GM18951 (cell line): Measurements from ENCODE around the gene PLA2G4A.

Experiments used
- POLR2A ChIP-seq: IDR thresholded peaks from 4 replicates; pipeline ENCODE4 v1.6.1; 2011; ENCODE audit warnings: mild to moderate bottlenecking; ENCODE audit not compliant: insufficient read length, insufficient read depth; ENCODE audit errors: extremely low read depth
- in situ Hi-C: fragments of 300-500 bp; cut with MboI; formaldehyde crosslinking; loops from one replicate; pipeline ENCODE4 v1.12.0; 2022; ENCODE audit warnings: low sequenced_read_pairs, mixed read lengths, inconsistent platforms; ENCODE audit not compliant: unreplicated experiment

PLA2G4A gene

DNA sequence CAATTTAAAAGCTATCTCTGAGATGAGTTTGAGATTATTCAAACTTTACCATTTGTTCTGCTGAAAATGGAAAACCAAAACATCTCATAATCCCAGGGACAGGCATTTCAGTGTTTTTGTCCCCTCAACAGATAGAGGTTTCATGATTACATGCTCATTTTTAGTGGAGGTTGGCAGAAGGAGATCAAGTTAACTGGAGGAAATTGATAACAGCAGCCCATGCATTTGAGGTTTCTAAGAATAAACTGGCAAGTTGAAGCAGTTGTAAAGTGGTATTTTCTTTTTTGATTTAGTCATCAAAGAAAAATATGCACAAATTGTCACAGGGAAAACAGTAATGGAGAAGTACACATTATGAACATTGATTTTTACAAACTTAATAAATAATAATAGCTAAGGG, 205.8 kb downstream of the PLA2G4A start:
- no peak for TF ChIP-seq POLR2A

DNA sequence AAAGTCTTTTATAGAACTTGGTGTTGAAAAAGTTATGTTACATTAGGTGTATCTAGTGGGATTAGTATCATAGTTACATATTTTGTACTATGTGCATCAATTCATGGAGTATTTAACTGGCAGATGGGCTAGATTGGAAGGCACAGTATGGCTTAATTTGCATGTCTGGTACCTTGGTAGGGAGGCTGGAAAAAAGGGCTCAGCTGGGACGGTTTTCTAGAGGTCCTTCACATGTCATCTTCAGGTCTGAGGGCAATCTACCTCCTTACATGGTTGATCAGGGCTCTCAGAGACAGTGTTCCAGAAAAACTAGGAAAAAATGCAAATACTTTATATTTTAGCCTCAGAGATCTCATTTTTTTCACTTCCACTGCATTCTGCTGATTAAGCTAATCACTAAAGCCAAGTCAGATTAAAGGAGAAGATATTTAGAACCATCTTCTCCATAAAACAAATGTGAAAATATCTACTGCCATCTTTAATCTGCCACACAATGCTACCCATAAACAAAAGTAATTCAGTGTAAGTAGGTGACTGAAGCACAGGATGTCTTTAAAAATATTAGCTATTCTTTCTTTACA, 209.3 kb downstream of the PLA2G4A start:
- in situ Hi-C loops, result no loop called here

More for the DNA sequence above, 205.8 kb downstream of the PLA2G4A start:
- in situ Hi-C loops, result no loop called here

More for the DNA sequence above, 209.3 kb downstream of the PLA2G4A start:
- no peak for TF ChIP-seq POLR2A
